NB4 (cell line): ENCODE data around the gene ERBB4.

Source experiments
- DNase-seq: peaks from one replicate; pipeline ENCODE4 v3.0.0; 2010; ENCODE audit warnings: low read depth
- H3K4me3 ChIP-seq: one replicate; pipeline ENCODE4 v1.5.1; 2011; ENCODE audit warnings: mild to moderate bottlenecking, low read depth, low read length, moderate library complexity
- MYC ChIP-seq: IDR thresholded peaks from 2 replicates; pipeline ENCODE4 v1.6.1; 2011; ENCODE audit warnings: low read depth, low read length
- POLR2A ChIP-seq: IDR thresholded peaks from 2 replicates; pipeline ENCODE4 v1.6.1; 2011; ENCODE audit warnings: mild to moderate bottlenecking; ENCODE audit not compliant: insufficient read length; ENCODE audit errors: extremely low read depth
- TF ChIP-seq, protein P1 (sequence below): IDR thresholded peaks from one replicate; pipeline ENCODE4 v1.5.1; 2012; ENCODE audit warnings: low read depth, low read length
- TF ChIP-seq, protein P2 (sequence below): IDR thresholded peaks from 2 replicates; pipeline ENCODE4 v1.6.1; 2011; ENCODE audit warnings: low read depth, low read length

Gene ERBB4

DNA sequence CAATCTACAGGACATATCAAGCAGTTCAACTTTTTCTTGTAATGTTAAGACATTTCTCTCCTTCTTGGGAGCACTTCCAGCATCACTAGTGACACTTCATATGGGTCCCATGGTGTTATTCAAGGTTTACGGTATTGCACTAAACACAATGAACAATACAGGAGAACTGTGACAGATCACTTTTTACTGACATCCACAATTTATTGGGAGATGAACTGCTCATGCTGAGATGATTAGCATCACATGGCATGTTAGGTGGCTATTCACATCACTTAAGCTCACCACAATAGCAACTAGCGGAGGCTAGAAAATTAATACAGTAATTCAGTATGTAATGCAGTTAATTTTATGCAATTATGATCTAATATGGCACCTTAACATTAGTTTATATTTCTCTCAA is 264.4 kb downstream of the ERBB4 start:
- DNase-seq, result no peak
- TF ChIP-seq, protein P1, sequence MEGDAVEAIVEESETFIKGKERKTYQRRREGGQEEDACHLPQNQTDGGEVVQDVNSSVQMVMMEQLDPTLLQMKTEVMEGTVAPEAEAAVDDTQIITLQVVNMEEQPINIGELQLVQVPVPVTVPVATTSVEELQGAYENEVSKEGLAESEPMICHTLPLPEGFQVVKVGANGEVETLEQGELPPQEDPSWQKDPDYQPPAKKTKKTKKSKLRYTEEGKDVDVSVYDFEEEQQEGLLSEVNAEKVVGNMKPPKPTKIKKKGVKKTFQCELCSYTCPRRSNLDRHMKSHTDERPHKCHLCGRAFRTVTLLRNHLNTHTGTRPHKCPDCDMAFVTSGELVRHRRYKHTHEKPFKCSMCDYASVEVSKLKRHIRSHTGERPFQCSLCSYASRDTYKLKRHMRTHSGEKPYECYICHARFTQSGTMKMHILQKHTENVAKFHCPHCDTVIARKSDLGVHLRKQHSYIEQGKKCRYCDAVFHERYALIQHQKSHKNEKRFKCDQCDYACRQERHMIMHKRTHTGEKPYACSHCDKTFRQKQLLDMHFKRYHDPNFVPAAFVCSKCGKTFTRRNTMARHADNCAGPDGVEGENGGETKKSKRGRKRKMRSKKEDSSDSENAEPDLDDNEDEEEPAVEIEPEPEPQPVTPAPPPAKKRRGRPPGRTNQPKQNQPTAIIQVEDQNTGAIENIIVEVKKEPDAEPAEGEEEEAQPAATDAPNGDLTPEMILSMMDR, result no peak
- TF ChIP-seq POLR2A (no peak), MYC (no peak)
- TF ChIP-seq, protein P2, sequence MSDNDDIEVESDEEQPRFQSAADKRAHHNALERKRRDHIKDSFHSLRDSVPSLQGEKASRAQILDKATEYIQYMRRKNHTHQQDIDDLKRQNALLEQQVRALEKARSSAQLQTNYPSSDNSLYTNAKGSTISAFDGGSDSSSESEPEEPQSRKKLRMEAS, result no peak
- no peak overlapping the region for H3K4me3 ChIP-seq

DNA sequence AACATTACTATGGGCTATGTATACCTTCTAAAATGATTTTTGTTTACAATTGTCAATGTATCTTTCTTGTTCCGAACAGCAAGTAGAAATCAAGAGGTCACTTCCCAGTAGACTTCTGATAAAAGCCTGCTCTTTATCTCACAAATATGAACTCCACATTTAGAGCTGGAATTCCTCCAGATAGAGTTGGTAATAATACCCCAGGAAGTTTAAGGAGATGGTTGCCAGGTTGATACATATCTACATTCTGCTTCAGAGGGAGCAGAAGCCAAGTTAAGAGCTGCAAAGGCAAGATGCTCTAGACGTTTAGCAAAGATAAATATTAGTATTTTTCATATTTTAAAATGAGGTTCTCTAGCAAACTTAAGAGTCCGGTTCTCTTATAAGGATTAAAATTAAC is 267.0 kb downstream of the ERBB4 start:
- no peak overlapping the region for H3K4me3 ChIP-seq
- TF ChIP-seq POLR2A (no peak), MYC (no peak)
- TF ChIP-seq, protein P2, result no peak
- TF ChIP-seq, protein P1, result no peak
- no peak for DNase-seq

DNA sequence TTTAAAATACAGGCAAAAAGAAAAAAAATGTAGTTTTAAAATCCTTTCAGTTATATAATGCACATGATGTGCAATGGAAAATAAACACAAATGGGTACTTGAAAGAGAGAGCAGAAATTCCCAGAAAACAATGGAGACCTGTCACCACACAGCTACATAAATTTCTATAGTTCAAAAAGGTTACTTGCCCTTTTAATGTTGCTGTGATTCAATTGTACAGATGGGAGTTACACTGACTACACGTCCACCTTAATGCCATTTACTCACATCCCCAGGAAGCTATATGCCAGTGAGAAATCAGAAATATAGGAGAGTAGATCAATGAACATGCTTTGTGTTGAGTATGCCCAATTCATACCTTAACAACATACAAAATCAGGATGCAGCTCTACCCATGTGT is 269.6 kb downstream of the ERBB4 start:
- DNase-seq, result no peak
- H3K4me3 ChIP-seq, result no peak overlapping the region
- TF ChIP-seq, protein P1, result no peak

DNA sequence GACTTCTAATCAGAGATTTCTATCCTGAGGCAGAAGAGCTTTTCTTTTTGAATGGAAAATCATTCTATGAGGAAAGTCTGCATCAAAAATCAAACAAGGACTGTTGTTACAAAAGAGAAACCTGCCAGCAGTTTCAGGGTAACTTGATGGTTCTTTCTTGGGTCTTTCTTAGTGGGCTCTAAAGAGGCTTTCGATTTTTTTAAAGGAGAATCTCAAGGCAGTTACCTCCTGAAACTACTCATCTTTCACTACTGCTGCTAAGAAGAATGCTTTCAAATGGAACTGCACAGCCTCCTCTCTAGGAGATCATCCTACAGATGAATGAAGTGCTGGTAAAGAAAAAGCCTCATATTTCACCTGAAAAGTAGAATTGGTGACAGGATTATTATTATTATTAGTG is 272.3 kb downstream of the ERBB4 start:
- no peak for TF ChIP-seq POLR2A
- no peak for TF ChIP-seq MYC
- TF ChIP-seq, protein P2, result no peak
- TF ChIP-seq, protein P1, result no peak
- no peak for DNase-seq
- no peak overlapping the region for H3K4me3 ChIP-seq

DNA sequence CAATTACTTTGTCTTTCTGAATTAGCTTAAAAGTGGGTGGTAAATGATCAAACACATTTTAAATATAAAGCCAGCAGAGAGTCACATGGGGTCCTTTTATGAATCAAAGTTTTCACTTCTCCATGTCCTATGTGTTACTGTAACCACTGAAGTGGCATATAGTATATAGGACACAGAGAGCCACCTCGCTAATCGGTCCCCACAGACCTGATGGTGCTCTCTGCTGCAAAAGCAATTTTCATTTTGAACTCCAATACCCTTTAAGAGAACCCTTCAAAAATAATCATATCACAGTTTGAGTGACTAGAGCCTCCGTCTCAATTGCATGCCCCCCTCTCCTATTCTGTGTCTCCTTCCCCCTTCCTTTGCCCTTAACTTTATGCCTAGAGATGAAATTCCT is 272.8 kb downstream of the ERBB4 start:
- TF ChIP-seq POLR2A (no peak), MYC (no peak)
- TF ChIP-seq, protein P2, result no peak
- TF ChIP-seq, protein P1, result no peak
- no peak overlapping the region for H3K4me3 ChIP-seq
- no peak for DNase-seq

DNA sequence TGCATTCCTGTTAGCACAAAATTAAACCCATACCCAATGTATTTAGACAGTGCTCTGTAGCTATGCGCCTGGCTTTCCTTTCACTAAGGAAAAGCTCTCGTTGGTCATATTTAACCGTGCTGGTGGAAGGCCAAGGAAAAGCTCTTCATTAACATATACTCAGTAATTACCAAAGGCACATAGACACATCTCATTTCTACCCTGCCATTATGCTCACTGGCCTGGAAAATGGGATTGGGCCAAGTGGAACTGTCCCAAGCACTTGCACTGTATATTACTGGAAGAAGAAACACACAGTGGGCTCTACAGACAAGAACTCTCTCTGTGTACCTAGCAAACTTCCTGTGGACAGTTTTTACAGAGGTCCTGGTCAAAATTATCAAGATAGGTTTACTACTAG is 274.4 kb downstream of the ERBB4 start:
- DNase-seq, result no peak
- TF ChIP-seq POLR2A, result no peak
- TF ChIP-seq, protein P2, result no peak
- TF ChIP-seq, protein P1, result no peak
- no peak for TF ChIP-seq MYC
- no peak overlapping the region for H3K4me3 ChIP-seq
